Measurements from ENCODE around the gene SMG7. TPM values are rescaled to one million over a fixed set of nuclear protein-coding genes. Genes with fewer than 3 reads are reported as not detected.
A peak's percentile ranks its signal among the peaks of the same experiment; 100 is the strongest.

SMG7 gene
- total and polyA plus RNA-seq, 10 of the 15 experiments (the other 5 are each of a cell fraction or from before 2014, with no cell fraction given) = 9.5 to 65.4 (median 42.7) TPM

- no peak for TF ChIP-seq ESRRA (IDR thresholded peaks at IDR 0.05; ENCODE audit: low read length)
- TF ChIP-seq SMARCA5 (IDR thresholded peaks at IDR 0.05) = no peak
- no peak for TF ChIP-seq FOS (IDR thresholded peaks at IDR 0.05; ENCODE audit: borderline replicate concordance, extremely low read depth, insufficient read length)
- TF ChIP-seq IRF4 (IDR thresholded peaks at IDR 0.05; ENCODE audit: low read depth, low read length) = no peak
- TF ChIP-seq TAF1 (IDR thresholded peaks at IDR 0.05; ENCODE audit: borderline replicate concordance, low read depth, low read length) = 0 out of 2 replicates have a peak, but pooled peaks have one; percentile 51
- TF ChIP-seq SIX5 (IDR thresholded peaks at IDR 0.05; ENCODE audit: low read depth, low read length, severe bottlenecking) = no peak
- no peak; the same call in 1 of the 2 replicates for TF ChIP-seq SMC3 (IDR thresholded peaks at IDR 0.05; ENCODE audit: borderline replicate concordance, low read length)
- no peak; the same call in 1 of the 2 replicates for TF ChIP-seq SREBF1 (IDR thresholded peaks at IDR 0.05; ENCODE audit: low read length)
- no peak for TF ChIP-seq NFIC (IDR thresholded peaks at IDR 0.05; ENCODE audit: low read depth, low read length)
- TF ChIP-seq HDGF (IDR thresholded peaks at IDR 0.05) = peak; percentile 23; the same call in 1 of the 2 replicates
- TF ChIP-seq RFX5 (IDR thresholded peaks at IDR 0.05; ENCODE audit: low read depth, low read length) = no peak
- TF ChIP-seq MAX (IDR thresholded peaks at IDR 0.05; ENCODE audit: low read depth, low read length) = peak; percentile 87
- 0 out of 2 replicates have a peak, but pooled peaks have one; percentile 11 for TF ChIP-seq NBN (IDR thresholded peaks at IDR 0.05)
- TF ChIP-seq POU2F2 (IDR thresholded peaks at IDR 0.05; ENCODE audit: borderline replicate concordance, low read depth, low read length) = peak; percentile 45; the same call in 1 of the 3 replicates
- no peak for TF ChIP-seq RUNX3 (IDR thresholded peaks at IDR 0.05; ENCODE audit: low read length)
- peak; percentile 52; the same call in 1 of the 2 replicates for TF ChIP-seq PKNOX1 (IDR thresholded peaks at IDR 0.05)
- no peak for TF ChIP-seq REST (IDR thresholded peaks at IDR 0.05; ENCODE audit: low read depth, low read length)
- no peak for TF ChIP-seq PAX8 (IDR thresholded peaks at IDR 0.05)
- no peak for TF ChIP-seq ATF2 (IDR thresholded peaks at IDR 0.05; ENCODE audit: low read length)
- 0 out of 2 replicates have a peak, but pooled peaks have one; percentile 5 for TF ChIP-seq MEF2A (IDR thresholded peaks at IDR 0.05; ENCODE audit: insufficient read depth, low read depth, low read length)
- no peak for TF ChIP-seq NFYB (IDR thresholded peaks at IDR 0.05; ENCODE audit: insufficient read depth, low read depth, low read length)
- 0 out of 2 replicates have a peak, but pooled peaks have one; percentile 25 for TF ChIP-seq NR2F1 (conservative IDR thresholded peaks at IDR 0.05)
- TF ChIP-seq BRCA1 (IDR thresholded peaks at IDR 0.05; ENCODE audit: low read depth, low read length) = no peak
- peak; percentile 25; the same call in 1 of the 2 replicates for TF ChIP-seq SPI1 (IDR thresholded peaks at IDR 0.05; ENCODE audit: borderline replicate concordance, insufficient read depth, low read depth, low read length)
- TF ChIP-seq GABPA (IDR thresholded peaks at IDR 0.05; ENCODE audit: low read depth) = no peak
These were observed 1.1 kb upstream of the SMG7 start (continued) for GRCh38 chr1:183470961-183471742.

All from GM12878 (cell line).